Measurements from ENCODE around the gene FLII. TPM values are rescaled to one million over a fixed set of nuclear protein-coding genes. Genes with fewer than 3 reads are reported as not detected.

FLII gene
- total RNA-seq, 1 experiment from 2014 or later: 298 TPM

- Histone ChIP-seq H3T11ph (ENCODE audit: low read length) (no peak overlapping the region), H2BK12ac (ENCODE audit: insufficient read length, low read depth, low read length) (no peak overlapping the region), H2AFZ (ENCODE audit: low read length) (no peak overlapping the region), H3K23ac (ENCODE audit: insufficient read length, low read depth, low read length) (no peak overlapping the region), H2BK20ac (ENCODE audit: low read depth, low read length, poor library complexity, severe bottlenecking) (no peak overlapping the region), H4K8ac (replicated peaks; ENCODE audit: insufficient read length, low read depth, low read length) (no peak overlapping the region), H3K27me3 (ENCODE audit: insufficient read depth, low read length) (no peaks in the 10 kb centered on the region), H3K79me1 (ENCODE audit: insufficient read depth, low read depth, low read length, poor library complexity, severe bottlenecking) (no peaks in the 10 kb centered on the region), H3K9me3 (ENCODE audit: control insufficient read depth, low read depth, low read length) (no peaks in the 10 kb centered on the region), H2BK15ac (ENCODE audit: low read depth, low read length) (no peak overlapping the region), H2BK5ac (ENCODE audit: insufficient read length, low read length) (no peak overlapping the region), H4K5ac (ENCODE audit: insufficient read length, low read depth, low read length) (no peak overlapping the region), H4K20me1 (ENCODE audit: control insufficient read depth, insufficient read depth, insufficient read length) (no peaks in the 10 kb centered on the region), H3K18ac (ENCODE audit: insufficient read length, low read depth, low read length) (no peak overlapping the region), H3K9ac (ENCODE audit: extremely low read depth, insufficient read length, low read length) (no peak overlapping the region), H2AK5ac (ENCODE audit: insufficient read length, low read length) (no peak overlapping the region), H4K91ac (ENCODE audit: insufficient read length, low read depth, low read length) (no peak overlapping the region), H2BK120ac (ENCODE audit: low read depth, low read length, poor library complexity, severe bottlenecking) (no peak overlapping the region), H3K4me1 (ENCODE audit: insufficient read depth, low read length) (peaks cover 3% of the 10 kb centered on the region; the same call in 1 of the 2 replicates), H3K4me2 (ENCODE audit: insufficient read depth, insufficient read length, low read length) (no peak overlapping the region), H3K14ac (ENCODE audit: insufficient read depth, low read length) (no peak overlapping the region), H3K23me2 (ENCODE audit: insufficient read length, low read depth, low read length, poor library complexity, severe bottlenecking) (no peaks in the 10 kb centered on the region), H3K4ac (ENCODE audit: low read depth, low read length) (no peak overlapping the region), H3K79me2 (ENCODE audit: insufficient read depth, low read length) (no peaks in the 10 kb centered on the region), H3K27ac (ENCODE audit: insufficient read length, low read depth, low read length) (no peak overlapping the region), H3K56ac (ENCODE audit: insufficient read length, low read depth, low read length) (no peak overlapping the region)
- TF ChIP-seq, protein P1, sequence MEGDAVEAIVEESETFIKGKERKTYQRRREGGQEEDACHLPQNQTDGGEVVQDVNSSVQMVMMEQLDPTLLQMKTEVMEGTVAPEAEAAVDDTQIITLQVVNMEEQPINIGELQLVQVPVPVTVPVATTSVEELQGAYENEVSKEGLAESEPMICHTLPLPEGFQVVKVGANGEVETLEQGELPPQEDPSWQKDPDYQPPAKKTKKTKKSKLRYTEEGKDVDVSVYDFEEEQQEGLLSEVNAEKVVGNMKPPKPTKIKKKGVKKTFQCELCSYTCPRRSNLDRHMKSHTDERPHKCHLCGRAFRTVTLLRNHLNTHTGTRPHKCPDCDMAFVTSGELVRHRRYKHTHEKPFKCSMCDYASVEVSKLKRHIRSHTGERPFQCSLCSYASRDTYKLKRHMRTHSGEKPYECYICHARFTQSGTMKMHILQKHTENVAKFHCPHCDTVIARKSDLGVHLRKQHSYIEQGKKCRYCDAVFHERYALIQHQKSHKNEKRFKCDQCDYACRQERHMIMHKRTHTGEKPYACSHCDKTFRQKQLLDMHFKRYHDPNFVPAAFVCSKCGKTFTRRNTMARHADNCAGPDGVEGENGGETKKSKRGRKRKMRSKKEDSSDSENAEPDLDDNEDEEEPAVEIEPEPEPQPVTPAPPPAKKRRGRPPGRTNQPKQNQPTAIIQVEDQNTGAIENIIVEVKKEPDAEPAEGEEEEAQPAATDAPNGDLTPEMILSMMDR (conservative IDR thresholded peaks at IDR 0.05): no peak
- H3K9me3 Mint-ChIP-seq: no peaks in the 10 kb centered on the region; a peak in 1 of 5 replicates
- H3K27ac Mint-ChIP-seq: peak overlapping the region in 2 of 3 experiments; percentile 35 to 39; a peak in 1 of 7 replicates
- peak overlapping the region in 1 of 2 experiments; percentile 7; a peak in 1 of 5 replicates for H3K4me3 Mint-ChIP-seq
- DNase-seq: no peak
- no CpG with 5 or more reads among the region's 14 CpGs for WGBS (ENCODE audit: extremely low coverage, insufficient read length, low lambda C conversion rate)
- peaks cover 29 to 91% (median 88%) of the 10 kb centered on the region in 3 experiments; a peak in 6 of 7 replicates for H3K36me3 Mint-ChIP-seq (ENCODE audit: insufficient read depth in 1 of 3, low read depth in 3 of 3)
- no peaks in the 10 kb centered on the region; the same call in 1 of the 2 replicates for H3K27me3 Mint-ChIP-seq (ENCODE audit: low read depth)
- H3K4me1 Mint-ChIP-seq: peaks cover 20 to 27% of the 10 kb centered on the region in 2 experiments
These were observed 7.8 kb downstream of the FLII start for GRCh38 chr17:18250708-18251107.
